Left ventricle myocardium inferior (tissue), 1 donor: ENCODE measurements around the gene CACNA1G. TPM values are rescaled to one million over a fixed set of nuclear protein-coding genes. Genes with fewer than 3 reads are reported as not detected.
A peak's percentile ranks its signal among the peaks of the same experiment; 100 is the strongest.

ENCODE experiments used
- DNase-seq: peaks from one replicate; pipeline ENCODE4 v3.0.0-alpha.2; 2020
- H3K27ac ChIP-seq: fragments of 200-600 bp; replicated peaks from 2 replicates; pipeline ENCODE4 v1.8.0; 2021
- H3K27me3 ChIP-seq: fragments of 200-600 bp; 2 replicates; pipeline ENCODE4 v1.8.0; 2021; ENCODE audit warnings: low read depth
- H3K36me3 ChIP-seq: fragments of 200-600 bp; 2 replicates; pipeline ENCODE4 v1.8.0; 2021
- H3K4me1 ChIP-seq: fragments of 200-600 bp; 2 replicates; pipeline ENCODE4 v1.8.0; 2021
- H3K4me3 ChIP-seq: fragments of 200-600 bp; 2 replicates; pipeline ENCODE4 v1.8.0; 2021; ENCODE audit warnings: mild to moderate bottlenecking, moderate library complexity
- H3K9me3 ChIP-seq: fragments of 200-600 bp; replicated peaks from 2 replicates; pipeline ENCODE4 v1.8.0; 2021
- intact Hi-C: fragments of 100-400 bp; cut with micrococcal nuclease; formaldehyde crosslinking; loops from one replicate; pipeline ENCODE4 v1.11.0; 2022
- total RNA-seq: library from RNA; stranded (reverse); fragmentation: NEBNext Ultra II Directional; extraction: Animal tissue kit (Norgen Biotek cat#: 25700); gene quantifications from one replicate; pipeline ENCODE4 v1.2.1, GENCODE V29; 2021
- TF ChIP-seq, protein P1 (sequence below): fragments of 200-600 bp; IDR thresholded peaks from 2 replicates; pipeline ENCODE4 v1.8.0; 2021; ENCODE audit warnings: antibody characterized with exemption, mild to moderate bottlenecking, borderline replicate concordance
- donor health status: DM: no; HTN: yes; CAD: no; lungs with severe emphysema.

CACNA1G gene
- total RNA-seq, 1 donor from 2014 or later, result 0.58 TPM

DNA sequence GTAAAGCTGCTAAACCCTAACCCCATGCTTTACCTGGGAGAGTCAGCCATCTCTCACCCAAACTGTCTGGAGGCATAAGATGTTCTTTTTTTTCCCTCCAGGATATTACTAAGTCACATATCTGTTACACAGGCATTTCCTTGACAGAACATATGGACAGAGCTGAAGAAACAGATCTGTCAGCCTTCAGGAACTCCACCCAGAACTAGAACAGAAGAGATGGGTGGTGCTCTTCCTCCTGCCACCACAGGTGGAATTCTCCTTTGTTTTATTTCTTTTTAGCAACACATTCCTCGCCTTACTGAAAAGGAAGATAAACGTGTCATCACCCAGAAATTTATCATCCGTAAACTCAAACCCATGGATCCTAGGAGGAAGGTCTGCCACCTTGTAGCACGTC, 43.5 kb upstream of the CACNA1G start:
- Histone ChIP-seq H3K27me3 (no peaks in the 10 kb centered on the region), H3K9me3 (no peaks in the 10 kb centered on the region), H3K4me3 (no peak overlapping the region), H3K4me1 (peaks cover 31% of the 10 kb centered on the region), H3K27ac (peak overlapping the region; percentile 62), H3K36me3 (no peaks in the 10 kb centered on the region)
- TF ChIP-seq, protein P1, sequence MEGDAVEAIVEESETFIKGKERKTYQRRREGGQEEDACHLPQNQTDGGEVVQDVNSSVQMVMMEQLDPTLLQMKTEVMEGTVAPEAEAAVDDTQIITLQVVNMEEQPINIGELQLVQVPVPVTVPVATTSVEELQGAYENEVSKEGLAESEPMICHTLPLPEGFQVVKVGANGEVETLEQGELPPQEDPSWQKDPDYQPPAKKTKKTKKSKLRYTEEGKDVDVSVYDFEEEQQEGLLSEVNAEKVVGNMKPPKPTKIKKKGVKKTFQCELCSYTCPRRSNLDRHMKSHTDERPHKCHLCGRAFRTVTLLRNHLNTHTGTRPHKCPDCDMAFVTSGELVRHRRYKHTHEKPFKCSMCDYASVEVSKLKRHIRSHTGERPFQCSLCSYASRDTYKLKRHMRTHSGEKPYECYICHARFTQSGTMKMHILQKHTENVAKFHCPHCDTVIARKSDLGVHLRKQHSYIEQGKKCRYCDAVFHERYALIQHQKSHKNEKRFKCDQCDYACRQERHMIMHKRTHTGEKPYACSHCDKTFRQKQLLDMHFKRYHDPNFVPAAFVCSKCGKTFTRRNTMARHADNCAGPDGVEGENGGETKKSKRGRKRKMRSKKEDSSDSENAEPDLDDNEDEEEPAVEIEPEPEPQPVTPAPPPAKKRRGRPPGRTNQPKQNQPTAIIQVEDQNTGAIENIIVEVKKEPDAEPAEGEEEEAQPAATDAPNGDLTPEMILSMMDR, result no peak
- intact Hi-C loops, result no loop called here
- no peak for DNase-seq

DNA sequence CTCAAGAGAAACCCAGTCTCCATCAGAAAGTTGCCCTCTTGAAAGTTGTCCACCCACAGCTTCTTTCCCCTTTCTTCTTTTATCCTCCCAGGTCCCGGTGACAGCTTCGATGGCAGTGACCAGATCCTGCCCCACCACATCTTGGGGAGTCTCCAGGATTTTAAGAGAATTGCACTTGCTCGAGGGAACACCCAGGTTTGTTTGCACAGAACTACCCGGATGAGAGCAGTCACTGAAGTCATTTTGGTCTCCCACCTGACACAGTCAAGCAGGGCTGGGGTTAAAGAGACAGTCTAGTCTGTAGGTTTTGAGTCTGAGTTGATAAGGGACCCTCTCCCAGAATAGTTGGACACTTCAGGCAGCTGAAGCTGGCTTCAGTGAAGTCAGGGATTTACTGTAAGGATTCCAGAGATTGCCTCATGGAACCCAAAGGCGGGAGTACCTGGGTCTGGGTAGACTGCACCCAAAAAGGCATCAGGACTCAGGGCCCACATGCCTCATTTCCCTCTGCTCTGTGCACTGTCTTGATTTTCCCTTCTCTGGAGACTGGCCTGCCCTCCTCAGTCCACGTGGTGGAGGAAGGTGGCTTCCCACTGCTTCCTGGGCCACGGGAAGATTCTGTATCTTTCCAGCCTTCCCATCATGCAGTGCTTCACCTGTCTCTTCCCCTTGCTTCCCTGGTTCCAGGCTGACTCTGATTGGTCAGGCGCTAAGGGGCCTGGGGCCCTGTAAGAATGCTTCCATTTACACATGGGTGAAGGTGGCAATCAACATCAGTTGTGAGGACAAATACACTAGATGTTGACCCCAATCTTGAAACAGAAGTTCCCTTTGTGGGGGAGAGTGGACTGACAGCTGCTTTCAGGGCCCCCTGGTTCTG, 42.8 kb upstream of the CACNA1G start:
- intact Hi-C loops, result no loop called here
- Histone ChIP-seq H3K27me3 (no peaks in the 10 kb centered on the region), H3K4me3 (no peak overlapping the region), H3K4me1 (peaks cover 31% of the 10 kb centered on the region), H3K9me3 (no peaks in the 10 kb centered on the region), H3K27ac (peak overlapping the region; percentile 62), H3K36me3 (no peaks in the 10 kb centered on the region)
- TF ChIP-seq, protein P1, result no peak
- no peak for DNase-seq

DNA sequence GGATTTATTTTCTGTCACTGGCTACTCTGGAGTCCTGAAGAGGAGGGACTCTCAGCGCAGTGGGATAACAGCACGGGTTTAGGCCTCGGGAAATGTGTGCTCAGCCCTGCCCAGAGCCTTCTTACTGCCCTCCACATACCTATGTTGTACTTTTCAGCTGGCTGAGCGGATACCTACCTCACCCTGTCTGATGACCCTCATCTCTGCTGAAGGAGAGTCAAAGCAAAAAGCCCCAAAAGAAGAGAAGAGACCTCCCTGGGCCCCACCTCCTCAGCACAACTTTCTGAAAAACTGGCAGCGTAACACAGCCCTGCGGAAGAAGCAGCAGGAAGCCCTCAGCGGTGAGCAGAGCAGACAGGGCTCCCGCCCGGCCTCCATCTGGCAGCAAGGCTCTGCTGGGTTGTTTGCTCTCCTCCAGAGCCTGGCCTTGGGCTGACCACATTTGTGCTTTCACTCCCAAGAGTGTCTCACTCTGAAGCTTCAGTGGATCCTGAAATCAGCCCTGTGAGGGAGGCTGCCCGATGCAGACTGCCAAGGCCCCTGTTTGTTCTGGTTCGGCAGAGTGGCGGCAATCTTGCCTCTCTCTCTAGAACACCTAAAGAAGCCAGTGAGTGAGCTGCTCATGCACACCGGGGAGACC, 42.0 kb upstream of the CACNA1G start:
- Histone ChIP-seq H3K27me3 (no peaks in the 10 kb centered on the region), H3K9me3 (no peaks in the 10 kb centered on the region), H3K4me3 (no peak overlapping the region), H3K4me1 (peaks cover 31% of the 10 kb centered on the region), H3K27ac (peak overlapping the region; percentile 62), H3K36me3 (no peaks in the 10 kb centered on the region)
- intact Hi-C loops, result no loop called here
- DNase-seq, result no peak
- TF ChIP-seq, protein P1, result no peak

DNA sequence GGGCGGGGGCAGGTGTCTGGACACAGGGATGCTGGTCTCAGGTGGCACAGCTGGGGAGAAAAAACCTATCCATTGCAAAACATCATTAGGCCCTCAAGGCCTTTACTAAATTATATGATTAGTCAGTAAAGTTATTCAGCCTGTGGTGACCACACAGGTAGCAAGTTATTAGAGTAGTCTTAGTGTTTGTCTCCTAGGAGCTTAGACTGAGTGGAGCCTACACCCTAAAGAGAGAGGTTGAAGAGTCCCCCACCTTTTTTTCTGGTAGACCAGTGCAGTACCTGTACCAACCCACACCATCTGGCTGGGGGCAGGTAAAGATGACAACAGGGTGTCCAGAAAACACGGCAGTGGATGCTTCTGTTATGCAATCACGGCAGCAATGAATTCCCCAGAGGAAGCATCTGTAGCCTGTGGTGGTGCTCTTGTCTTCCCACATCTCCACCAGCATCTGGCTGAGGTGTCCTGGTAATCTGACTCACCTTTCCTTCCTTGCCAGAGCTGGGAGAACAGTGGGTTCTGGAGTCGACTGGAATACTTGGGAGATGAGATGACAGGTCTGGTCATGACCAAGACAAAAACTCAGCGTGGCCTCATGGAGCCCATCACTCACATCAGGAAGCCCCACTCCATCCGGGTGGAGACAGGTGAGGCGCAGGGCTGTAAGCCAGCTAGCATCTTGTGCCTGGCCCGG, 41.2 kb upstream of the CACNA1G start:
- no peak overlapping the region for H3K27ac ChIP-seq
- no peak overlapping the region for H3K4me3 ChIP-seq
- no peaks in the 10 kb centered on the region for H3K27me3 ChIP-seq
- H3K36me3 ChIP-seq, result no peaks in the 10 kb centered on the region
- TF ChIP-seq, protein P1, result no peak
- H3K4me1 ChIP-seq, result peaks cover 31% of the 10 kb centered on the region
- intact Hi-C loops, result no loop called here
- no peaks in the 10 kb centered on the region for H3K9me3 ChIP-seq
- DNase-seq, result no peak

DNA sequence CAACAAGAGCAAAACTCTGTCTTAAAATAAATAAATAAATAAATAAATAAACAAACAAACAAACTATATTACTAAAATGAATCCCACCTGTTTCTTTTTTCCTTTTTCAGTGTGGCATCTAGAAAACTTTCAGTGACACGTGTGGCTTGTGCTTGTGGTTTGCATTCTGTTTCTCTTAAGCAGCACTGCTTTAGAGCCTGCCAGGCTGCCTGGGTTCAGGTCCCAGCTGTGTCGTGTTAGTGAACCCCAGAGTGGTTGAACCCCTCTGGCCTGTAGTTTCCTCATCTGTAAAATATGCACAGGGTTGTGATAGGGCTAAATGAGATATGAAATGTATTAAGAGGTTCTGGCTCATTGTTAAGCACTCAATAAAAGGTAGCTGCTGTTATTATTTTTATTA, 40.0 kb upstream of the CACNA1G start:
- Histone ChIP-seq H3K36me3 (no peaks in the 10 kb centered on the region), H3K27ac (no peak overlapping the region), H3K4me1 (peaks cover 20% of the 10 kb centered on the region), H3K27me3 (no peaks in the 10 kb centered on the region), H3K4me3 (no peak overlapping the region), H3K9me3 (no peaks in the 10 kb centered on the region)
- no peak for DNase-seq
- intact Hi-C loops, result no loop called here
- TF ChIP-seq, protein P1, result no peak
